ENCODE results near the gene KNTC1.

Gene KNTC1

GRCh38 chr12:122523846-122524718 is 3.0 kb upstream of the KNTC1 start:
- no peak for DNase-seq (ENCODE audit: insufficient read length, low spot score)
- no peak for FAIRE-seq
- TF ChIP-seq CTCF (IDR thresholded peaks at IDR 0.05; ENCODE audit: insufficient read depth, missing control alignments): no peak

- no peak for DNase-seq (ENCODE audit: insufficient read length, low spot score)
- no peak for TF ChIP-seq CTCF (IDR thresholded peaks at IDR 0.05; ENCODE audit: insufficient read depth, missing control alignments)
- no peak for FAIRE-seq
Measured at GRCh38 chr12:122527478-122527944, 462 bp downstream of the KNTC1 start.

- no peak for DNase-seq (ENCODE audit: insufficient read length, low spot score)
- TF ChIP-seq CTCF (IDR thresholded peaks at IDR 0.05; ENCODE audit: insufficient read depth, missing control alignments): no peak
- no peak for FAIRE-seq
Measured at GRCh38 chr12:122528582-122528981, 1.5 kb downstream of the KNTC1 start.

- DNase-seq (ENCODE audit: insufficient read length, low spot score) (no peak), FAIRE-seq (no peak)
- TF ChIP-seq CTCF (IDR thresholded peaks at IDR 0.05; ENCODE audit: insufficient read depth, missing control alignments): no peak
Measured at GRCh38 chr12:122528992-122529391, 1.9 kb downstream of the KNTC1 start.

- FAIRE-seq (no peak), DNase-seq (ENCODE audit: insufficient read length, low spot score) (no peak)
- TF ChIP-seq CTCF (IDR thresholded peaks at IDR 0.05; ENCODE audit: insufficient read depth, missing control alignments): no peak
Measured at GRCh38 chr12:122533856-122534255, 6.8 kb downstream of the KNTC1 start.

GRCh38 chr12:122537021-122537420 is 10.0 kb downstream of the KNTC1 start:
- TF ChIP-seq CTCF (IDR thresholded peaks at IDR 0.05; ENCODE audit: insufficient read depth, missing control alignments): no peak
- no peak for FAIRE-seq
- no peak for DNase-seq (ENCODE audit: insufficient read length, low spot score)

GRCh38 chr12:122538496-122538895 is 11.4 kb downstream of the KNTC1 start:
- TF ChIP-seq CTCF (IDR thresholded peaks at IDR 0.05; ENCODE audit: insufficient read depth, missing control alignments): no peak
- FAIRE-seq (no peak), DNase-seq (ENCODE audit: insufficient read length, low spot score) (no peak)
